Endothelial cell of umbilical vein (primary cell): ENCODE data around the gene CLIP1. TPM values are rescaled to one million over a fixed set of nuclear protein-coding genes. Genes with fewer than 3 reads are reported as not detected.

ENCODE experiments used
- BruUV-seq: library from RNA; stranded (reverse); fragments of 400-500 nt; replicated peaks from 2 replicates; lab custom pipeline; 2021; lab: Mats Ljungman, UMichigan
- CTCF ChIA-PET: fragments of 300-600, 350-600 bp; sonication (Branson Sonifier 250); formaldehyde crosslinking; loops from one replicate; lab custom pipeline; 2021; ENCODE audit warnings: antibody characterized with exemption, inconsistent platforms; lab: Charles Lee
- POLR2A ChIA-PET: fragments of 300-600, 350-600 bp; sonication (Branson Sonifier 250); formaldehyde crosslinking; loops from one replicate; lab custom pipeline; 2021; ENCODE audit warnings: antibody characterized with exemption, inconsistent platforms; lab: Charles Lee
- DNase-seq: peaks from one replicate; pipeline ENCODE4 v3.0.0-alpha.2; 2011; ENCODE audit warnings: low read depth, low spot score
- FAIRE-seq: peaks from 2 replicates; lab custom pipeline; 2011; peaks lifted over from hg19 to GRCh38; lab: Jason Lieb, UNC
- H2AFZ ChIP-seq: 2 replicates; pipeline ENCODE4 v1.6.0; 2012; ENCODE audit warnings: low read depth, low read length, control low read depth, inconsistent platforms
- H3K27ac ChIP-seq: 2 replicates; pipeline ENCODE4 v1.5.1; 2011; ENCODE audit warnings: low read depth, mild to moderate bottlenecking, control low read depth, low read length, moderate library complexity; ENCODE audit not compliant: insufficient read depth
- H3K27me3 ChIP-seq, 2 experiments: 2 replicates each; pipeline versions ENCODE4 v1.6.0 to v1.6.1; 2011; ENCODE audit warnings: low read length in 2 of 2, mixed read lengths in 1 of 2; ENCODE audit not compliant: control insufficient read depth in 2 of 2, insufficient read depth in 2 of 2
- H3K36me3 ChIP-seq, 2 experiments: 2 replicates in 1 of 2; 3 replicates in 1 of 2; pipeline ENCODE4 v1.5.1; 2011; ENCODE audit warnings: low read length in 2 of 2, mild to moderate bottlenecking in 1 of 2, moderate library complexity in 1 of 2; ENCODE audit not compliant: control insufficient read depth in 2 of 2, insufficient read depth in 2 of 2; ENCODE audit errors: extremely low read depth in 1 of 2
- H3K4me1 ChIP-seq: 3 replicates; pipeline ENCODE4 v1.5.1; 2011; ENCODE audit warnings: mild to moderate bottlenecking, low read length; ENCODE audit not compliant: control insufficient read depth, insufficient read depth; ENCODE audit errors: extremely low read depth
- H3K4me2 ChIP-seq: 2 replicates; pipeline ENCODE4 v1.6.1; 2011; ENCODE audit warnings: low read length, control low read depth, mixed read lengths; ENCODE audit not compliant: insufficient read depth
- H3K4me3 ChIP-seq, 3 experiments: fragments of 200-600 bp in 1 of 3; sonication (generic), shearing (Covaris generic) in 1 of 3; replicated peaks in 1 of 3; 2 replicates each; pipeline ENCODE4 v1.5.1; 2011 to 2016; ENCODE audit warnings: control low read depth in 3 of 3, low read length in 3 of 3, mild to moderate bottlenecking in 2 of 3, inconsistent platforms in 1 of 3, low read depth in 1 of 3, moderate library complexity in 1 of 3; ENCODE audit not compliant: insufficient read depth in 1 of 3
- H3K79me2 ChIP-seq: 2 replicates; pipeline ENCODE4 v1.6.0; 2012; ENCODE audit warnings: low read length, inconsistent platforms; ENCODE audit not compliant: control insufficient read depth, insufficient read depth
- H3K9ac ChIP-seq: replicated peaks from 2 replicates; pipeline ENCODE3; 2011; ENCODE audit warnings: low read length, control low read depth; ENCODE audit not compliant: insufficient read depth; ENCODE audit errors: extremely low read depth
- H3K9me1 ChIP-seq: replicated peaks from 3 replicates; pipeline ENCODE4 v1.6.0; 2011; ENCODE audit warnings: mild to moderate bottlenecking, low read length; ENCODE audit not compliant: control insufficient read depth, insufficient read depth; ENCODE audit errors: extremely low read depth
- H3K9me3 ChIP-seq: replicated peaks from 2 replicates; pipeline ENCODE4 v1.5.1; 2012; ENCODE audit warnings: low read length, inconsistent platforms; ENCODE audit not compliant: control insufficient read depth, insufficient read depth
- H4K20me1 ChIP-seq: replicated peaks from 2 replicates; pipeline ENCODE3; 2011; ENCODE audit warnings: mild to moderate bottlenecking, low read length; ENCODE audit not compliant: control insufficient read depth, insufficient read depth; ENCODE audit errors: extremely low read depth
- CTCF ChIP-seq, 2 donors: IDR thresholded peaks; 1 replicate in 1 of 2; 2 replicates in 1 of 2; pipeline ENCODE4 v1.5.1; 2011; ENCODE audit warnings: low read length in 2 of 2, mild to moderate bottlenecking in 2 of 2, moderate library complexity in 2 of 2, control low read depth in 1 of 2, inconsistent platforms in 1 of 2, low read depth in 1 of 2; ENCODE audit not compliant: insufficient read depth in 1 of 2; ENCODE audit errors: extremely low read depth in 1 of 2
- EZH2 ChIP-seq: IDR thresholded peaks from 2 replicates; pipeline ENCODE4 v1.6.1; 2012; ENCODE audit warnings: borderline replicate concordance, low read depth, mild to moderate bottlenecking, moderate library complexity, low read length, inconsistent platforms; ENCODE audit not compliant: severe bottlenecking
- FOS ChIP-seq: IDR thresholded peaks from 2 replicates; pipeline ENCODE4 v1.6.1; 2011; ENCODE audit warnings: mild to moderate bottlenecking, low read length, moderate library complexity, borderline replicate concordance; ENCODE audit not compliant: insufficient read depth
- JUN ChIP-seq: IDR thresholded peaks from 2 replicates; pipeline ENCODE4 v1.6.1; 2011; ENCODE audit warnings: borderline replicate concordance, low read depth; ENCODE audit not compliant: insufficient read length, insufficient read depth
- MAX ChIP-seq: IDR thresholded peaks from 2 replicates; pipeline ENCODE4 v1.6.1; 2011; ENCODE audit not compliant: insufficient read depth, insufficient read length
- MYC ChIP-seq: IDR thresholded peaks from one replicate; pipeline ENCODE4 v1.6.1; 2011; ENCODE audit warnings: mild to moderate bottlenecking, low read depth, low read length
- dilution Hi-C: fragments of 300-500 bp; cut with MboI; formaldehyde crosslinking; loops from one replicate; pipeline ENCODE4 v1.15.0; 2019; ENCODE audit warnings: low sequenced_read_pairs; ENCODE audit not compliant: extremely low pct_ligation_motif_present
- intact Hi-C: fragments of 100-400 bp; cut with micrococcal nuclease; formaldehyde crosslinking; loops from one replicate; pipeline ENCODE4 v1.10.0; 2022
- polyA plus RNA-seq, 4 experiments: library from polyadenylated mRNA; depleted of rRNA in 3 of 4; stranded (reverse) in 3 of 4; unstranded in 1 of 4; fragments of >200 nt; gene quantifications; 2 replicates each; pipeline versions ENCODE4 v1.2.1 to v1.2.3, GENCODE V29; 2011 to 2012; ENCODE audit warnings: missing spikeins in 1 of 4
- total RNA-seq: library from RNA; stranded (reverse); gene quantifications from 2 replicates; pipeline ENCODE4 v1.2.3, GENCODE V29; 2021

Gene CLIP1
- total and polyA plus RNA-seq, 2 donors (not counting 3 experiments of a cell fraction or from before 2014, with no cell fraction given), result 56.5 to 84.3 TPM

- no peaks in the 10 kb centered on the region for H4K20me1 ChIP-seq
- intact Hi-C loops, result no loop called here
- H3K4me2 ChIP-seq, result no peak overlapping the region
- peaks cover 11 to 22% of the 10 kb centered on the region in 2 experiments for H3K36me3 ChIP-seq
- dilution Hi-C loops, result no loop called here
- no peak overlapping the region for H3K4me3 ChIP-seq
- no peak overlapping the region for H2AFZ ChIP-seq
- no peaks in the 10 kb centered on the region for H3K9me3 ChIP-seq
- no peak overlapping the region for H3K9ac ChIP-seq
- ChIA-PET POLR2A (no interaction called here), CTCF (no interaction called here)
- BruUV-seq, result no TSS peak
- no peak for DNase-seq
- TF ChIP-seq MAX (no peak), FOS (no peak)
- no peaks in the 10 kb centered on the region for H3K9me1 ChIP-seq
- H3K27me3 ChIP-seq, result no peaks in the 10 kb centered on the region
- no peaks in the 10 kb centered on the region for H3K79me2 ChIP-seq
- H3K27ac ChIP-seq, result no peak overlapping the region
- no peak for FAIRE-seq
- peaks cover 32% of the 10 kb centered on the region for H3K4me1 ChIP-seq
Measured at GRCh38 chr12:122326586-122326985, 95.9 kb downstream of the CLIP1 start.

DNA sequence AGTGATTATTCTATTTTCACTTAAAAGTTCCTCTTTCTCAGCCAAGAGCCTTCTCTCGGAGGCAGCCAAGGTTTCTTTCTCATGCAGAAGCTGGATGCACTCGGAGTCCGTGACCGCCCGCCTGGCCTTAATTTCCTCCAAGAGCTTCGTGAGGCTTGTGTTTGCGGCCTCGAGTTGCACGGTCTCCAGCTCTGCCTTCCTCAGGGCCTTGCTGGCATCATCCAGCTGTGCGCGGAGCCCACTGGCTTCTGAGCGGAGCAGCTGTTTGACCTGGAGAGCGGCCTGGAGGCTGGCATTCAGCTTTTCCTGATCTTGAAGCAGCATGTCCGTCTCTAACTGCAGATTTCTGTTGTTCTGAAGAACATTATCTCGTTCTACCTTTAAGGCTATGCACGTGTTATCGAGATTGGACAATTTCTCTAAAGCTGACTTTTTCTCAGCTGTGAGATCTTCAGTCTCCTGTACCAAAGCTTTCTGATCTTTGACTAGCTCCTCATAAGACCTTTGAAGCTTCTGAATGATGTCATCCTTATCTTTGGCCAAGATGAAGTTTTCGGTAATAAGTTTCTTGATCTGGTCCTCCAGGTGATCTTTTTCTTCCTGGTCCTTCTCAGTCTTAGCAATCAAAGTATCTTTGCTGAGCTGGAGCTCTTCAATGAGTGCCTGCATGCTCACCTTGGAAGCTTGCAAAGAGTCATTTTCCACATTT is 99.0 kb downstream of the CLIP1 start:
- FAIRE-seq (no peak), DNase-seq (no peak)
- H3K9ac ChIP-seq, result no peak overlapping the region
- H3K36me3 ChIP-seq, result peaks cover 11 to 25% of the 10 kb centered on the region in 2 experiments
- H4K20me1 ChIP-seq, result no peaks in the 10 kb centered on the region
- peaks cover 38% of the 10 kb centered on the region for H3K4me1 ChIP-seq
- no peaks in the 10 kb centered on the region for H3K9me3 ChIP-seq
- no TSS peak for BruUV-seq
- H3K4me2 ChIP-seq, result no peak overlapping the region
- H2AFZ ChIP-seq, result no peak overlapping the region
- intact Hi-C loops (no loop called here), dilution Hi-C loops (no loop called here)
- no peaks in the 10 kb centered on the region for H3K79me2 ChIP-seq
- H3K4me3 ChIP-seq, result no peak overlapping the region
- TF ChIP-seq MAX (no peak), EZH2 (no peak), CTCF (IDR thresholded peaks at IDR 0.05; ENCODE audit: extremely low read depth in 1 of 2, insufficient read depth in 1 of 2, low read depth in 1 of 2, low read length in 2 of 2) (no peak), JUN (no peak), MYC (no peak)
- no peaks in the 10 kb centered on the region for H3K9me1 ChIP-seq
- no peaks in the 10 kb centered on the region for H3K27me3 ChIP-seq
- CTCF ChIA-PET, result interaction anchor here (1.1 to 4.3 kb wide), 7 partner anchors 11 to 177 kb away, joined by 3 to 30 read pairs (median 4); partner anchors contain the start of gene ZCCHC8
- no peak overlapping the region for H3K27ac ChIP-seq
- POLR2A ChIA-PET, result no interaction called here
